Measurements from ENCODE around the gene RAET1G.

GRCh38 chr6:149905911-149906371 is 17.0 kb downstream of the RAET1G start:
- TF ChIP-seq, protein P1, sequence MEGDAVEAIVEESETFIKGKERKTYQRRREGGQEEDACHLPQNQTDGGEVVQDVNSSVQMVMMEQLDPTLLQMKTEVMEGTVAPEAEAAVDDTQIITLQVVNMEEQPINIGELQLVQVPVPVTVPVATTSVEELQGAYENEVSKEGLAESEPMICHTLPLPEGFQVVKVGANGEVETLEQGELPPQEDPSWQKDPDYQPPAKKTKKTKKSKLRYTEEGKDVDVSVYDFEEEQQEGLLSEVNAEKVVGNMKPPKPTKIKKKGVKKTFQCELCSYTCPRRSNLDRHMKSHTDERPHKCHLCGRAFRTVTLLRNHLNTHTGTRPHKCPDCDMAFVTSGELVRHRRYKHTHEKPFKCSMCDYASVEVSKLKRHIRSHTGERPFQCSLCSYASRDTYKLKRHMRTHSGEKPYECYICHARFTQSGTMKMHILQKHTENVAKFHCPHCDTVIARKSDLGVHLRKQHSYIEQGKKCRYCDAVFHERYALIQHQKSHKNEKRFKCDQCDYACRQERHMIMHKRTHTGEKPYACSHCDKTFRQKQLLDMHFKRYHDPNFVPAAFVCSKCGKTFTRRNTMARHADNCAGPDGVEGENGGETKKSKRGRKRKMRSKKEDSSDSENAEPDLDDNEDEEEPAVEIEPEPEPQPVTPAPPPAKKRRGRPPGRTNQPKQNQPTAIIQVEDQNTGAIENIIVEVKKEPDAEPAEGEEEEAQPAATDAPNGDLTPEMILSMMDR (conservative IDR thresholded peaks at IDR 0.05) = no peak
- TF ChIP-seq ZFX (IDR thresholded peaks at IDR 0.05) = no peak

Measured in C4-2B (cell line).